VCaP (cell line): ENCODE measurements around the gene ITGA2.

Experiments used
- H3K27ac ChIP-seq: fragments of 450-650 bp; 2 replicates; pipeline ENCODE4 v1.5.1; 2017
- CTCF ChIP-seq: fragments of 450-650 bp; conservative IDR thresholded peaks from 2 replicates; pipeline ENCODE4 v1.5.1; 2017; ENCODE audit warnings: mild to moderate bottlenecking, moderate library complexity

Gene ITGA2

GRCh38 chr5:53053364-53053763 is 64.2 kb downstream of the ITGA2 start:
- H3K27ac ChIP-seq = no peak overlapping the region
- TF ChIP-seq CTCF = no peak

- TF ChIP-seq CTCF = no peak
- no peak overlapping the region for H3K27ac ChIP-seq
Measured at GRCh38 chr5:53055365-53055764, 66.2 kb downstream of the ITGA2 start.

GRCh38 chr5:53059281-53059680 is 70.1 kb downstream of the ITGA2 start:
- TF ChIP-seq CTCF = no peak
- H3K27ac ChIP-seq = no peak overlapping the region

- no peak for TF ChIP-seq CTCF
- H3K27ac ChIP-seq = no peak overlapping the region
Measured at GRCh38 chr5:53063176-53063575, 74.0 kb downstream of the ITGA2 start.

- no peak for TF ChIP-seq CTCF
- H3K27ac ChIP-seq = no peak overlapping the region
Measured at GRCh38 chr5:53063791-53064190, 74.6 kb downstream of the ITGA2 start.

- no peak for TF ChIP-seq CTCF
- no peak overlapping the region for H3K27ac ChIP-seq
Measured at GRCh38 chr5:53066088-53066487, 76.9 kb downstream of the ITGA2 start.

GRCh38 chr5:53067641-53068040 is 78.5 kb downstream of the ITGA2 start:
- no peak overlapping the region for H3K27ac ChIP-seq
- no peak for TF ChIP-seq CTCF
